HG03558 (cell line): ENCODE measurements around the gene KLRC4.
A peak's percentile ranks its signal among the peaks of the same experiment; 100 is the strongest.
"Not testable (repeated sequence)": the region's sequence is repeated elsewhere in the genome, so short reads cannot be mapped to it uniquely, and the experiment has no call there.

ENCODE experiments used
- ATAC-seq: cut with Tn5 transposase; IDR thresholded peaks from one replicate; pipeline ENCODE4 v1.9.1; 2021; ENCODE audit warnings: moderate number of reproducible peaks; ENCODE audit not compliant: unreplicated experiment; ENCODE audit errors: extremely low read depth

The KLRC4 gene

DNA sequence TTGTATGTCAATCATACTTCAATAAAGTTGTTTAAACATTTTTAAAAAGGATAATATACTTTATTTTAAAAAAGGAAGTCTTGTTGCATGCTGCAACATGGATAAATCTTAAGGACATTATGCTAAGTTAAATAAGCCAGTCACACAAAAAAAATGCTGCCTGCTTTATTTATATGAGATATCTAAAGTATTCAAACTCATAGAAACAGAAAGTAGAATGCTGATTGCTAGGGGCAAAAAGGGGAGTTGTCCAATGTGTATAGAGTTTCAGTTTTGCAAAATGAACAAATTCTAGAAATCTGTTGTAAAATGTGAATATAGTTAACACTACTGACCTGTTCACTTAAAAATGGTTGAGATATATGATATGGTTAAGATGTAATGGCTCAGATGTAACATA, 8.7 kb downstream of the KLRC4 start:
- ATAC-seq: no peak

DNA sequence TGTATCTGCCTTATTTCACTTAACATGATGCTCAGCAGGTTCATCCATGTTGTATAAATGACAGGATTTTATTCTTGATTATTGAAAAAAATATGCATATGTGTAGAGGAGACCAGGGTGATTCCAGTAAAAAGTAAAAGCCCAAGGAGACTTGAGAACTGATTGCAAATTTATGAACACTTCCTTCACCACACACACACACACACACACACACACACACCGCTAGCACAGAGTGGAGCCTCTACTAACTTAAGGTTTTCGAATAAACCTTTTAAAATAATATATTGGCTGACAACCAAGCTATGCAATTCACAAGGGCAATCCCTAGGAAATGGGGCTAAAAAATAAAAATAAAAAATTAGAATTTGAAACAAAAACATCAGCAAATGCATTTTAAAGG, 11.4 kb downstream of the KLRC4 start:
- ATAC-seq: no peak

DNA sequence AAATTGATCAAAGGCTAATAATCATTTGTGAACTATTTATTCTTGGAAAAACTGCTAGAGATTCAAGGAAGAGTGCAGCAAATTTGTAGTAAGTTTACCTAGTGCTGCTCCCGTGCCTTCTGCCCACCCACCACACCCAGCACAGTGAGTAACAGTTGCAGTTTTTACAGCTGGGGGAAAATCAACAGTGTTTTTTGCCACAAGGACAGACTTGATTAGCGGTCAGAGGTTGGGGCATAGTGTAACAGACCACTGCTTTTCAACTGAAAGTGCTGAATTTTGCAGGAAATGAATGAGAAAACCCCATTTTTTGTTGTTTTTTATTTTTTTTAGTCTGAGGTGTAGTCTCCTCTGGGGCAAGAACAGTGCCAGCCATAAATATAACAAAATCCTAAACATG, 12.3 kb downstream of the KLRC4 start:
- no peak for ATAC-seq

DNA sequence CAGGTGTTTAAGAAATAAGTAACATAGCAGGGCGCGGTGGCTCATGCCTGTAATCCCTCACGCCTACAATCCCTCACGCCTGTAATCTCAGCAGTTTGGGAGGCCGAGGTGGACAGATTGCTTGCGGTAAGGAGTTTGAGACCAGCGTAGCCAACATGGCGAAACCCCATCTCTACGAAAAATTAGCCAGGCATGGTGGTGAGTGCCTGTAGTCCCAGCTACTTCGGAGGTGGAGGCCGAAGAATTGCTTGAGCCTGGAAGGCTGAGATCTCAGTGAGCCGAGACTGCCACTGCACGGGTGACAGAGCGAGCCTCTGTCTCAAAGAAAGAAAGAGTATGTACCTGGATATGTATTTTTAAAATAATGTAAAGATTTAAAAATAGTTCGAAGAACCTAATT, 13.4 kb downstream of the KLRC4 start:
- ATAC-seq: not testable (repeated sequence)

DNA sequence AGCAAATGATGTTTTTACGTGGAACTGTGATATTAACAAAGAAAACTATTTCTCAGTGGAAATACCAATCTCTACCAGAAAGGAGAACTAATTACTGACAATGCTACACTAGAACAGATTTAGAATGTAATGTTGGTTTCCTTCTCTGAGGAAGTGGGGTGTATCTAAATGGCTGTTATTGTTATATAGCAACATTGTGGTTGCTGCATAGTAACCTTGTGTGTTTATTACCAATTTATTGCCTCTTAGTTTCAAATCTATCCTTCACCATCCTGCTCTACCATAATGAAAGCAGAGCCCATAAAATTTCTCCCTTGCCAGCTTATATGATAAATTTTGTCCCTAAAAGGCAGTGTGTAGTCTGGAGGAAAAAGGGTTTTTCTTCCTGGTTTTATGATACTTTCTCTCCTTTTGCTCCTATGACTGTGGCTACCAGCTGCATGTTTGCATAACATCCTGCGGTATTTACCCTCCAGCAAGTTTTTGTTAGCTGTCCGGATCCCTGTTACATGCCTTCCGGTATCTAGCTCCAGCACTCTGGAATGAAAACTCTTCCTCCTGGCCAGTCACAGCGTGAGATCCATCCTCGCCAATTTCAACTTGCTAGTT, 14.1 kb downstream of the KLRC4 start:
- ATAC-seq: peak; percentile 62

DNA sequence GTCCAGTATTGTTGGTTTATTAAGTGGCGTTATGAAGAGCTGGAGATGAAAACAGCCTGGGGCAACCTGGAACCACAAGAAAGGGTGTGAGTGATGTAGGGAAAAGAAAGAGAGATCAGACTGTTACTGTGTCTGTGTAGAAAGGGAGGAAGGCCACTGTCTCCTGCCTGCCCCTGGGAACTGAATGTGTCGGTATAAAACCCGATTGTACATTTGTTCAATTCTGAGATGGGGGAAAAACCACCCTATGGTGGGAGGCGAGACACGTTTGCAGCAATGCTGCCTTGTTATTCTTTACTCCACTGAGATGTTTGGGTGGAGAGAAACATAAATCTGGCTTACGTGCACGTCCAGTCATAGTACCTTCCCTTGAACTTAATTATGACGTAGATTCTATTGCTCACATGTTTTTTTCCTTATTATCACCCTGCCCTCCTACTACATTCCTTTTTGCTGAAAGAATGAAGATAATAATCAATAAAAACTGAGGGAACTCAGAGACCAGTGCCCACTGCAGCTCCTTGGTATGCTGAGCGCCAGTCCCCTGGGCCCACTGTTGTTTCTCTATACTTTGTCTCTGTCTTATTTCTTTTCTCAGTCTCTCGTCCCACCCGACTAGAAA, 14.9 kb downstream of the KLRC4 start:
- not testable (repeated sequence) for ATAC-seq

DNA sequence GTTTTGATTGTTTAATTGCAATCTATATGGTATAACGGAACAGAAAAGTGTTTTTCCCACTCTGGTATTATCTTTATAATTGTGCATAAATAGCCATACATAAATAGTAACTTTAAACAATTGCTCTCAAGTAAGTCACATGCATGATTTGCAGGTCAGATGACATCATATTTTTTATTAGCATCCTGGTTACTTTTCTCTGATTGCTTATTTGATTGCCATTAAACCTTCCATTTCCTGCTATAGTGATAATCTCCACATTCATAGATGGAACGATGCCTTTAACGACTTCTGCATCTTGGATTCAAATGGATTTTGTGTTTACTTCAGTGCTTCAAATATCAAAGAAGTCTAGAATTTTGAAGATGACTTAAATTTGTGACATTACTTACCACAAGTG, 16.3 kb downstream of the KLRC4 start:
- no peak for ATAC-seq

DNA sequence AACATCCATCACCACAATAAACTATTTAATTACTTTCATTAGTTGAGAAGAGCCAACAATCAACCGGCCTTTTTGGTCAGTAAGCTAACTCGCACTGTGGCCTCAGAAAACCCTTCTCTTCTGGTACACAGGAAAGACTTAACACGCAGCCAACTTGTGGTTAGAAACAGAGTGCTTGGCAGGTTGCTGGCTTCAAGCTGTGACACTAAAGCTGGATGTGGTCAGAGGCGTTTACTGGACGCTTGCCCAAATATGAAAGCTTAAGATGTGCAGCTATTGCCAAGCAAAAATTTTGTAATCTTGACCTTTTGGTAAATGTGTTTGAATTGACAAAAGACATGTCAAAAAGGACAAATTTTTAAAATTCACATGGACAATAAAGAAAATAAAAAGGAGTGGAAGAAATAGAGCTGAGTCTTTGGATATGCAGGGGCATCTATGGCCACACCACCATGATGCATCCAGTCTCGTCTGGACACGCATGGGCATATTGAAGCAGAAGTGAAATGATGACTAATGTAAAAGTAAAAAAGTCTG, 17.1 kb downstream of the KLRC4 start:
- ATAC-seq: no peak

DNA sequence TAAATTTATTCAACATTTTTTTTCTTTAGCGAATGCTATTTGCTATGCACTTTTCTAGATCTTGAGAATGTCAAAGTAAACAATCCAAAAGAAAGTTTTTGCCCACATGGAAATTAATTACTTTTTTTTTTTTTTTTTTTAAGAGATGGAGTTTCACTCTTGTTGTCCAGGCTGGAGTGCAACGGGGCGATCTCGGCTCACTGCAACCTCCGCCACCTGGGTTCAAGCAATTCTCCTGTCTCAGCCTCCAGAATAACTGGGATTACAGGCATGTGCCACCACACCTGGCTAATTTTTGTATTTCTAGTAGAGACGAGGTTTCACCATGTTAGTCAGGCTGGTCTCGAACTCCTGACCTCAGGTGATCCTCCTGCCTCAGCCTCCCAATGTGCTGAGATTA, 18.6 kb downstream of the KLRC4 start:
- ATAC-seq: not testable (repeated sequence)

DNA sequence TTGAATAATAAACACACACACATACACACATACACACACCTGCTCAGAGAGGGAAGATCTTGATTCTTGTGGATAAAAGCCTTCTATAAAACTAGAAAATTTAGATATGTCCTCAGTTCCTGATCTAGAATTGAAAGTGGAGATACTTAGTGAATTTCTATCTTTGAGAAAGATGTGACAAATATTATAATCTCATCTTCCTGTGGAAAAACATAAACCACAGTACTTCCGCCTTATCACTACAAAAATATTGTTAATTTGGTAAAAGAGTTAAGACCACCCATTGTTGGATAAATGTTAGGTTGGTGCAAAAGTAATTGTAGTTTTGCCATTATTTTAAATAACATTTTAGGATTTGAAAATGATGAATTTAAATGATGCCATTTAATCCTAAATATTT, 19.7 kb downstream of the KLRC4 start, which contains the start of gene KLRK1:
Gene KLRK1, minus strand, starts transcription at position 138 of the 400 bp plus-strand sequence. CDS start 1,231 bp downstream, outside the sequence.
- ATAC-seq: no peak

DNA sequence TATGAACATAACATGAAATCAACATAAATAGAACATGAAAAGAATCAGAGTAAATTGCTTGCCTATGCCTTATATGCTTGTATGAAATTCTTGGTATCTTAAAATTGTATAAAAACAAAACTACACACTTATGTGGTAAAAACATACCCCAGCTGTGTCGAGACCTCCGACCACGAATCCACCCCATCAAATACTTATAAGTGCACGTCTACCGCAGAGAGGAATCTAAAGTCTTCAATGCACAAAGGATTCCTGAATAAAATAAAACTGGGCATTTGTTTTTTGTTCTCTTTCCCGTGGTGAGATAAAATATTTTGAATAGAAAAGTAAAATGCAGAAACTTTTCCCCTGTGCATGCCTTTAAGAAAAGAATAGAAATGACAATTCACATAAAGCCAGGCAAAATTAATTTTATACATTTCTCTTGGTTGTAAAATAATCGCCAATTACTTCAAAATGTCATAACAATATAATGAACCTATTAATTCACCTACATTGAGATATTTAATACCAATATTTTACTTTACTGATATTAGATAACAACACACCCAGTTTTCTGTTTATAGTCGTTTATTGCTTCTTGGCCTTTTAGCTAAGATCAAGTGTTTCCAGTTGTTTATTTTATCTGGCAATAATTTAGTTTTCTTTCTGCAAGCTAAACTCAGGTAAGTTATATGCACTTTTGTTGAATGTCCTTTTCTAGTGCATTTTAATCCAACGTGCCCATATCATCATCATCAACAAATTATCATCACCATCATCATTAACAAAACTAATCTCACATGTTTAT, 20.7 kb downstream of the KLRC4 start:
- no peak for ATAC-seq

DNA sequence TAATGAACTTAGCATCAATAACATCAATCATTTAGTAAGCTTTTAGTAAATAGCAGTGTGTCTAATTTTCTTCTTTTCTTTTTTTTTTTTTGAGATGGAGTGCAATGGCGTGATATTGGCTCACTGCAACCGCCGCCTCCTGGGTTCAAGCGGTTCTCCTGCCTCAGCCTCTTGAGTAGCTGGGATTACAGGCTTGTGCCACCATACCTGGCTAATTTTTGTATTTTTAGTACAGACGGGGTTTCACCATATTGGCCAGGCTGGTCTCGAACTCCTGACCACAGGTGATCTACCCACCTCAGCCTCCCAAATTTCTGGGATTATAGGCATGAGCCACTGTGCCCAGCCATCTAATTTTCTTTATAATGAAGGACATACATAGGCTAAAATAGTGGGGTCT, 22.1 kb downstream of the KLRC4 start:
- ATAC-seq: not testable (repeated sequence)

DNA sequence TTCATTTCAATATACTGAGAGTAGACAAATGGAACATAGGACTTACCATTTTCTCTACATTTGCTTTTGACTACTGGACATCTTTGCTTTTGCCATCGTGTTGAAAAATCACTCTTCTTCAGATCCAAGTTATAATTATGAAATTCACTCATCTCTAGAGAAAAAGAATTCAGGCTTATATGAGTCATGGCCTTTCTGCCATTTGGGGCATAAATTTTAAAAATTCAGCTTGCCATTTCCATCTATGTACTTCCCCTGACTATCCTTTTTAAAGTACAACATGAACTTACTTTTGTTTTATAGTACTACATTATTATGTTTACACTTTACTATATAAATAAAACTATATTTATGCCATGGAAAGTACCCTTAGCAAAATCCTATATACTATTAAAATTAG, 22.7 kb downstream of the KLRC4 start:
- ATAC-seq: no peak

DNA sequence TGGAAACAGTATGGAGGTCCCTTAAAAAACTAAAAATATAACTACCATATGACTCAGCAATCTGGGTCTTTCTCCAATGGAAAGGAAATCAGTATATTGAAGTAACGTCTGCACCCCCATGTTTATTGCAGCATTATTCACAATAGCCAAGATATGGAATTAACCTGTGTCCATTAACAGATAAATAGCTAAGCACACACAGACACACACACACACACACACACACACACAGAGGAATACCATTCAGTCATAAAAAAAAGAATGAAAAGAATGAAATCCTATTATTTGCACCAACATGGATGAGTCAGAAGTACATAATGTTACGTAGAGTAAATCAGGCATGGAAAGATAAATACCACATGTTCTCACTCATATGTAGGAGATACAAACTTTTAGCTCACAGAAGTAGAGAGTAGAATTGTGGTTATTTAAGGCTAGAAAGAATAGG, 24.4 kb downstream of the KLRC4 start:
- no peak for ATAC-seq

DNA sequence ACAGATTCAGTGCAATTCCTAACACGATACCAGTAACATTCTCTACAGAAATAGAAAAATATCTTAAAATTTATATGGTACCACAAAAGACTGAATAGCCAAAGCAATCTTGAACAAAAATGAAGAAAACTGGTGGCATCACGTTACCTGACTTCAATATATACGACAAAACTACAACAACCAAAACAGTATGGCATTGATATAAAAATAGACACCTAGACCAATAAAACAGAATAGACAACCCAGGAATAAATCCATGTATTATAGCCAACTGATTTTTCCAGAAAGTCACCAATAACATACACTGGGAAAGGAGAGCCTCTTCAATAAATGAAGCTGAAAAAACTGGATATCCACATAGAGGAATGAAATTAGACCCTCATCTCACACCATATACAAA, 25.4 kb downstream of the KLRC4 start:
- no peak for ATAC-seq

DNA sequence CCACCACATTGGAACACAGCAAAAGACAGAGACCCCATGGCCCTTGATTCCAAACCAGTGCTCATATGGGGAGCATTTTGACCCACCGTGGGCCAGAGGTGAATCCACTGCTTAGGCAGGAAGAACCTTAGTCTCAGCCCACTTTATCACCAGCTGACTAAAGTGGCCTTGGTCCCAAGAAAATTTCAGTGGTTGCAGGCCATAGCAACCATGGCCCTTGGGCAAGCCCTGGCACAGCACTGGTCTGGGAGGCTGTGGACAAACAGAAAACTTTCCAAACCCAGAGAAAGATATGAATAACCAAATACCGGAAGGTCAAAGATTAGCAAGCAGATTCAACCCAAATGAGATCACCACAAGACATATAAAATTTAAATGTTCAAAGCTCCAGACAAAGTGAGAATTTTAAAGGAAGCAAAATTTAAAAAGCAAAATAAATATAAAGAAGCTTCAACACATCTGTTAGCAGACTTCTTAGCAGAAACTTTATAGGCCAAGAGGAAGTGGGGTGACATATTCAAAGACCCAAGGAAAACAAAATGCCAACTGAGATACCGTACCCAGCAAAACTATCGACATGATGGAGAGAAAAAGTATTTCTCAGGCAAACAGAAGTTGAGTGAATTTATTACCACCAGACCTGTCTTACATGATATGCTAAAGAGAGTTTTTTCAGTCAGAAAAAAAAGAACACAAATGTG, 27.5 kb downstream of the KLRC4 start:
- ATAC-seq: no peak

DNA sequence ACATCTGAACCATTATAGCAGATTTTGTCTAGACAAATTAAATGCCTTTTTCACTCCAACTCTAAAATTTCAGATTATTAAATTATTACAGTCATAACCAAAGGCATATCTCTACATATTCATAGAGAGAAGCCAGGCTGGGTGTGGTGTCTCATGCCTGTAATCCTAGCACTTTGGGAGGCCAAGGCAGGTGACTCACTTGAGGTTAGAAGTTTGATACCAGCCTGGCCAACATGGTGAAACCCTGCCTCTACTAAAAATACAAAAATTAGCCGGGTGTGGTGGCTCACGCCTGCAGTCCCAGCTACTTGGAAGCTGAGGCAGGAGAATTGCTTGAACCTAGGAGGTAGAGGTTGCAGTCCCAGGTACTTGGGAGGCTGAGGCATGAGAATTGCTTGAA, 30.8 kb downstream of the KLRC4 start:
- not testable (repeated sequence) for ATAC-seq

DNA sequence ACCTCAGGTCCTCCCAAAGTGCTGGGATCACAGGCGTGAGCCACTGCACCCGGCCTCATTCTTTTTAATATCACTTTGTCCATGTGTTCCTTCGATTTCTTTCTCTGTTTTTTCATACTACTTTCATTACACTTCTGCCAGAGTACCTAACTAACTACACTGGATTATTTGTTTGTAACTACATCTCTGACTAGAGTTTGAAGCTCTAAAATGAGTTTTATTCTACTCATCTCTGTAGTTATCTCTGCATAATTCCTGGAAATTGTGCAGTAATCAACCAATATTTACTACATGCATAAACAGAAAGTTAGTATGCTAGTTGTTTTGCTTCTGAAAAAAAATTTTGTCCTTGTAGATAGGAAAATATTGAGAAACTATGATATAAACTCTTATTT, 34.9 kb downstream of the KLRC4 start:
- no peak for ATAC-seq

DNA sequence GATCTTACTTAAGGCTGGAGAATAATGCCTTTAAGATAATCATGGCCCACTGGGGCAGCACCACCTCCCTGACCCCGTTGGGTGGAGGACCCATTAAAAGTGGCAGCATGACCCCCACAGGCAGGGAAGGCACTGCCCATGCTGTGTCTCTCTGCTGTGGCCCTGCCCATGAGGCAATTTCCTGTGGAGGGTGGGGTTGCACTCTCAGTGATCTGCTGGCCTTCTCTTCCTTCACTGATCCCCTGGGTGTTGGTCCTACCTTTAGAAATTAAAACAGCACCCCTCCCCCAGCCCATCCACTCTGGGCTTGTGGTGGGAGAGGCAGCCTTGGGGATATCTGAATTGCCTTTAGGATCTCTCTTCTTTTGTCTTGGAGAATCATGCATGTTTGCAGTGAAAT, 37.0 kb downstream of the KLRC4 start:
- no peak for ATAC-seq

DNA sequence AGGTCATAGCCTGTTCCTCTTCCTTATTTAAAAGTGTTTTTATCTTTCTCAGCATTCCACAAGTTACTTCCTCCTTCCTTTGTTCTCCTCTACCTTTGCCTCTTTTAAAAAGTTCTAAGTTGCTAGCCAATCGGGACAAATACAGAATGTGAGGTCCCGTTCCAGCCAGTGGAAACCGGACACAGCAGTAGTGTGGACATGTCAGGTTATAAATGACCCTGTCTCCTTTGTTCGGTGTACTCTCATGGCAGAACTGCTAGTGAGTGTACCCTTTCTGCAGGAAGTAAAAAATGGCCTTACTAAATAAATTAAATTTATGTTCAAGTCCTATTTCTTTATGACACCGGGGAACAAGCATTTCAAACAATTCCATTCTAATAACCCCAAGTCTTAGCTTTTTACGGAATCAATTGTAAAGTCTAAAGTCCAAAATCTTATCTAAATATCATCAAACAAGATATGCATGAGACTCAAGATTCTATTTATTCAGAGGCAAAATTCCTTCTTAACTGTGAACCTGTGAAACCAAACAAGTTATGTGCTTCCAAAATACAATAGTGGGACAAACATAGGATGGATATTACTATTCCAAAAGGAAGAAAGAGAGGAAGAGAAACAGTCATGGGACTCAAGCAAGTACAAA, 37.5 kb downstream of the KLRC4 start:
- ATAC-seq: not testable (repeated sequence)
